Measurements from ENCODE around the gene HOXC4.
"Not testable (repeated sequence)": the region's sequence is repeated elsewhere in the genome, so short reads cannot be mapped to it uniquely, and the experiment has no call there.

Gene HOXC4

GRCh38 chr12:54090312-54090711 is 36.7 kb downstream of the HOXC4 start:
- H3K4me1 ChIP-seq (ENCODE audit: control insufficient read depth, insufficient read depth, low read length); H3K27ac ChIP-seq (ENCODE audit: extremely low read depth, low read depth, low read length); H3K36me3 ChIP-seq (ENCODE audit: control insufficient read depth in 2 of 2, insufficient read depth in 1 of 2, low read length in 2 of 2); POLR2A ChIA-PET; H3K9me3 ChIP-seq (ENCODE audit: control insufficient read depth, insufficient read depth, low read depth, low read length); CTCF ChIA-PET: not testable (repeated sequence)
- peak; percentile 73; the same call in 1 of the 2 replicates for TF ChIP-seq ZSCAN16 (tag by site-specific recombination; IDR thresholded peaks at IDR 0.05)
- peak; percentile 41 for TF ChIP-seq ZIC2 (tag by site-specific recombination; IDR thresholded peaks at IDR 0.05)
- peak; percentile 63; the same call in 1 of the 2 replicates for TF ChIP-seq ZNF561 (tag by site-specific recombination; IDR thresholded peaks at IDR 0.05; ENCODE audit: borderline replicate concordance)
- TF ChIP-seq ZBTB20 (tag by site-specific recombination; IDR thresholded peaks at IDR 0.05), result peak; percentile 65; the same call in 1 of the 2 replicates
- TF ChIP-seq ZNF341 (tag by site-specific recombination; IDR thresholded peaks at IDR 0.05; ENCODE audit: low read depth), result peak; percentile 95
- TF ChIP-seq ZNF610 (tag by site-specific recombination; IDR thresholded peaks at IDR 0.05; ENCODE audit: borderline replicate concordance), result 0 out of 2 replicates have a peak, but pooled peaks have one; percentile 38
- TF ChIP-seq GLIS1 (tag by site-specific recombination; IDR thresholded peaks at IDR 0.05), result peak; percentile 69
- peak overlapping the region; percentile 19 for H3K4me3 ChIP-seq (ENCODE audit: low read depth, low read length)

- H3K27ac ChIP-seq (ENCODE audit: extremely low read depth, low read depth, low read length); H3K36me3 ChIP-seq (ENCODE audit: control insufficient read depth in 2 of 2, insufficient read depth in 1 of 2, low read length in 2 of 2); H3K9me3 ChIP-seq (ENCODE audit: control insufficient read depth, insufficient read depth, low read depth, low read length); POLR2A ChIA-PET; H3K4me3 ChIP-seq (ENCODE audit: low read depth, low read length); H3K4me1 ChIP-seq (ENCODE audit: control insufficient read depth, insufficient read depth, low read length); CTCF ChIA-PET: not testable (repeated sequence)
- TF ChIP-seq PRDM10 (tag by site-specific recombination; IDR thresholded peaks at IDR 0.05), result peak; percentile 70; the same call in 1 of the 2 replicates
Observed at GRCh38 chr12:54092943-54093342, 39.3 kb downstream of the HOXC4 start.

- H3K4me3 ChIP-seq (ENCODE audit: low read depth, low read length); H3K27ac ChIP-seq (ENCODE audit: extremely low read depth, low read depth, low read length); H3K4me1 ChIP-seq (ENCODE audit: control insufficient read depth, insufficient read depth, low read length); CTCF ChIA-PET; H3K36me3 ChIP-seq (ENCODE audit: control insufficient read depth in 2 of 2, insufficient read depth in 1 of 2, low read length in 2 of 2); H3K9me3 ChIP-seq (ENCODE audit: control insufficient read depth, insufficient read depth, low read depth, low read length); POLR2A ChIA-PET: not testable (repeated sequence)
Observed at GRCh38 chr12:54095928-54096327, 42.3 kb downstream of the HOXC4 start.

GRCh38 chr12:54098644-54099043 is 45.0 kb downstream of the HOXC4 start:
- ChIA-PET POLR2A (interaction anchor here (0.7 kb wide), 1 partner anchor 113 kb away, joined by 3 read pairs; the partner anchor contains the start of gene HOXC10), CTCF (interaction anchor here (0.6 kb wide), 1 partner anchor 42 kb away, joined by 3 read pairs; no protein-coding TSS in a partner anchor)
- not testable (repeated sequence) for H3K9me3 ChIP-seq (ENCODE audit: control insufficient read depth, insufficient read depth, low read depth, low read length); H3K4me3 ChIP-seq (ENCODE audit: low read depth, low read length); H3K36me3 ChIP-seq (ENCODE audit: control insufficient read depth in 2 of 2, insufficient read depth in 1 of 2, low read length in 2 of 2); H3K27ac ChIP-seq (ENCODE audit: extremely low read depth, low read depth, low read length); H3K4me1 ChIP-seq (ENCODE audit: control insufficient read depth, insufficient read depth, low read length)

GRCh38 chr12:54100588-54100987 is 47.0 kb downstream of the HOXC4 start:
- POLR2A ChIA-PET; H3K27ac ChIP-seq (ENCODE audit: extremely low read depth, low read depth, low read length); CTCF ChIA-PET: not testable (repeated sequence)

GRCh38 chr12:54102223-54102622 is 48.6 kb downstream of the HOXC4 start:
- H3K27ac ChIP-seq (ENCODE audit: extremely low read depth, low read depth, low read length); H3K4me3 ChIP-seq (ENCODE audit: low read depth, low read length); CTCF ChIA-PET; H3K4me1 ChIP-seq (ENCODE audit: control insufficient read depth, insufficient read depth, low read length); H3K36me3 ChIP-seq (ENCODE audit: control insufficient read depth in 2 of 2, insufficient read depth in 1 of 2, low read length in 2 of 2); POLR2A ChIA-PET; H3K9me3 ChIP-seq (ENCODE audit: control insufficient read depth, insufficient read depth, low read depth, low read length): not testable (repeated sequence)
- peak; percentile 75 for TF ChIP-seq REST (tag by site-specific recombination; IDR thresholded peaks at IDR 0.05)

More at GRCh38 chr12:54100588-54100987, 47.0 kb downstream of the HOXC4 start:
- not testable (repeated sequence) for H3K4me1 ChIP-seq (ENCODE audit: control insufficient read depth, insufficient read depth, low read length); H3K9me3 ChIP-seq (ENCODE audit: control insufficient read depth, insufficient read depth, low read depth, low read length); H3K4me3 ChIP-seq (ENCODE audit: low read depth, low read length); H3K36me3 ChIP-seq (ENCODE audit: control insufficient read depth in 2 of 2, insufficient read depth in 1 of 2, low read length in 2 of 2)

All from HEK293 (cell line).